ENCODE measurements around the gene RETREG2. TPM values are rescaled to one million over a fixed set of nuclear protein-coding genes. Genes with fewer than 3 reads are reported as not detected.

The RETREG2 gene
- total and polyA plus RNA-seq, 4 donors = 21.7 to 42.8 (median 37.7) TPM

DNA sequence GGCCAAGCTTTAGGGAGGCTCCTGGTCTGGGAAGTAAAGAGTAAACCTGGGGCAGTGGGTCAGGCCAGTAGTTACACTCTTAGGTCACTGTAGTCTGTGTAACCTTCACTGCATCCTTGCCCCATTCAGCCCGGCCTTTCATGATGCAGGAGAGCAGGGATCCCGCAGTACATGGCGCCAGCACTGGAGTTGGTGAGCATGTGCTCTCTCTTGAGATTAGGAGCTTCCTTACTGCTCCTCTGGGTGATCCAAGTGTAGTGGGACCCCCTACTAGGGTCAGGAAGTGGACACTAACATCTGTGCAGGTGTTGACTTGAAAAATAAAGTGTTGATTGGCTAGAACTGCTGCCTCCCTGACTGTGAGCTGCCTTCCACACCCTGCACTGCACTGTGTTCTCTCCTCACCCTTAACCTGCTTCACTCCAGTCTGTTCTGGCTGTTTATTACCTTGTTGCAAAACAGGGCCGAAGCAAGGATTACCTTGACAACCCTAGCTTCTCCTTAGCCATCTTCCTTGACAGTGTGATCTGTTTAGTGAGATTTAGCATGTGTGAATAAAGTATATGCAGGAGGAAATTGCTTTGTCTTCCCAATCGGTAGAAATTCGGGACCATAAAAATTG lies 5.2 kb downstream of the RETREG2 start:
- Histone ChIP-seq H3K27me3 (ENCODE audit: control insufficient read depth in 4 of 4, insufficient read depth in 4 of 4, low read length in 3 of 4) (no peaks in the 10 kb centered on the region), H3K4me3 (ENCODE audit: low read depth in 1 of 3, low read length in 3 of 3) (no peak overlapping the region), H3K4me1 (ENCODE audit: control insufficient read depth in 4 of 4, insufficient read depth in 4 of 4, low read length in 3 of 4) (peaks cover 0 to 15% (median 12%) of the 10 kb centered on the region in 4 donors), H3K36me3 (ENCODE audit: control insufficient read depth in 4 of 4, insufficient read depth in 3 of 4, low read depth in 1 of 4, low read length in 3 of 4) (peaks cover 16 to 48% (median 38%) of the 10 kb centered on the region in 4 donors), H3K27ac (ENCODE audit: low read depth in 1 of 2, low read length in 2 of 2) (no peak overlapping the region), H3K9me3 (ENCODE audit: control insufficient read depth in 4 of 4, low read length in 3 of 4) (no peaks in the 10 kb centered on the region), H3K9ac (ENCODE audit: low read depth in 1 of 2, low read length in 2 of 2) (no peak overlapping the region)
- peak; percentile 30 for DNase-seq (ENCODE audit: low spot score)
- 87% methylated on average over 6 of the region's 6 CpGs for WGBS
- TF ChIP-seq RAD21 (IDR thresholded peaks at IDR 0.05) = no peak
- TF ChIP-seq FOXA2 (IDR thresholded peaks at IDR 0.05) = no peak

DNA sequence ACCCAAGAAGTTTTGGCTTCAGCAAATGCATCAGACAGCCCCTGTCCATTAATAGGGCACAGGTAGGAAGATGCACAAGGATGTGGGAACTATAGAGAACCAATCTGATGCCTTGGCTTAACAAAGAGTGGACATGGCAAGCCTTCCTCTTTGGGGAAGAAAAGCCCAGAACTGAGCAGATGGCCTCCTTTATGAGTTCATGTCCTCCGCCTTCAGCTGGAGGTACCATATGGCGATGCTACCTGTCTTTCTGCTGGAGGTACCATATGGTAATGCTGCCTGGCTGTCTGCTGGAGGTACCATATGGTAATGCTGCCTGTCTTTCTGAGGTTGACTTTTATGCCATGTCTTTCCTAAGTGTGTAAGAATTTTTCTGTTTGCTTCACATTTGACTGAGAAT lies 6.0 kb downstream of the RETREG2 start:
- peak; percentile 20 for DNase-seq (ENCODE audit: low spot score)
- no peak for TF ChIP-seq SP1 (IDR thresholded peaks at IDR 0.05)
- TF ChIP-seq, protein P1, sequence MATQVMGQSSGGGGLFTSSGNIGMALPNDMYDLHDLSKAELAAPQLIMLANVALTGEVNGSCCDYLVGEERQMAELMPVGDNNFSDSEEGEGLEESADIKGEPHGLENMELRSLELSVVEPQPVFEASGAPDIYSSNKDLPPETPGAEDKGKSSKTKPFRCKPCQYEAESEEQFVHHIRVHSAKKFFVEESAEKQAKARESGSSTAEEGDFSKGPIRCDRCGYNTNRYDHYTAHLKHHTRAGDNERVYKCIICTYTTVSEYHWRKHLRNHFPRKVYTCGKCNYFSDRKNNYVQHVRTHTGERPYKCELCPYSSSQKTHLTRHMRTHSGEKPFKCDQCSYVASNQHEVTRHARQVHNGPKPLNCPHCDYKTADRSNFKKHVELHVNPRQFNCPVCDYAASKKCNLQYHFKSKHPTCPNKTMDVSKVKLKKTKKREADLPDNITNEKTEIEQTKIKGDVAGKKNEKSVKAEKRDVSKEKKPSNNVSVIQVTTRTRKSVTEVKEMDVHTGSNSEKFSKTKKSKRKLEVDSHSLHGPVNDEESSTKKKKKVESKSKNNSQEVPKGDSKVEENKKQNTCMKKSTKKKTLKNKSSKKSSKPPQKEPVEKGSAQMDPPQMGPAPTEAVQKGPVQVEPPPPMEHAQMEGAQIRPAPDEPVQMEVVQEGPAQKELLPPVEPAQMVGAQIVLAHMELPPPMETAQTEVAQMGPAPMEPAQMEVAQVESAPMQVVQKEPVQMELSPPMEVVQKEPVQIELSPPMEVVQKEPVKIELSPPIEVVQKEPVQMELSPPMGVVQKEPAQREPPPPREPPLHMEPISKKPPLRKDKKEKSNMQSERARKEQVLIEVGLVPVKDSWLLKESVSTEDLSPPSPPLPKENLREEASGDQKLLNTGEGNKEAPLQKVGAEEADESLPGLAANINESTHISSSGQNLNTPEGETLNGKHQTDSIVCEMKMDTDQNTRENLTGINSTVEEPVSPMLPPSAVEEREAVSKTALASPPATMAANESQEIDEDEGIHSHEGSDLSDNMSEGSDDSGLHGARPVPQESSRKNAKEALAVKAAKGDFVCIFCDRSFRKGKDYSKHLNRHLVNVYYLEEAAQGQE (IDR thresholded peaks at IDR 0.05) = no peak
- no peak for TF ChIP-seq NR2F2 (IDR thresholded peaks at IDR 0.05)
- TF ChIP-seq RXRA (IDR thresholded peaks at IDR 0.05) = no peak
- peaks cover 0 to 9% (median 6%) of the 10 kb centered on the region in 4 donors for H3K4me1 ChIP-seq (ENCODE audit: control insufficient read depth in 4 of 4, insufficient read depth in 4 of 4, low read length in 3 of 4)
- no peak overlapping the region for H3K9ac ChIP-seq (ENCODE audit: low read depth in 1 of 2, low read length in 2 of 2)
- H3K27ac ChIP-seq (ENCODE audit: low read depth in 1 of 2, low read length in 2 of 2) = no peak overlapping the region
- H3K36me3 ChIP-seq (ENCODE audit: control insufficient read depth in 4 of 4, insufficient read depth in 3 of 4, low read depth in 1 of 4, low read length in 3 of 4) = peaks cover 16 to 48% (median 38%) of the 10 kb centered on the region in 4 donors
- WGBS = 97% methylated on average over 2 of the region's 2 CpGs
- no peaks in the 10 kb centered on the region for H3K9me3 ChIP-seq (ENCODE audit: control insufficient read depth in 4 of 4, low read length in 3 of 4)
- H3K27me3 ChIP-seq (ENCODE audit: control insufficient read depth in 4 of 4, insufficient read depth in 4 of 4, low read length in 3 of 4) = no peaks in the 10 kb centered on the region
- H3K4me3 ChIP-seq (ENCODE audit: low read depth in 1 of 3, low read length in 3 of 3) = no peak overlapping the region

DNA sequence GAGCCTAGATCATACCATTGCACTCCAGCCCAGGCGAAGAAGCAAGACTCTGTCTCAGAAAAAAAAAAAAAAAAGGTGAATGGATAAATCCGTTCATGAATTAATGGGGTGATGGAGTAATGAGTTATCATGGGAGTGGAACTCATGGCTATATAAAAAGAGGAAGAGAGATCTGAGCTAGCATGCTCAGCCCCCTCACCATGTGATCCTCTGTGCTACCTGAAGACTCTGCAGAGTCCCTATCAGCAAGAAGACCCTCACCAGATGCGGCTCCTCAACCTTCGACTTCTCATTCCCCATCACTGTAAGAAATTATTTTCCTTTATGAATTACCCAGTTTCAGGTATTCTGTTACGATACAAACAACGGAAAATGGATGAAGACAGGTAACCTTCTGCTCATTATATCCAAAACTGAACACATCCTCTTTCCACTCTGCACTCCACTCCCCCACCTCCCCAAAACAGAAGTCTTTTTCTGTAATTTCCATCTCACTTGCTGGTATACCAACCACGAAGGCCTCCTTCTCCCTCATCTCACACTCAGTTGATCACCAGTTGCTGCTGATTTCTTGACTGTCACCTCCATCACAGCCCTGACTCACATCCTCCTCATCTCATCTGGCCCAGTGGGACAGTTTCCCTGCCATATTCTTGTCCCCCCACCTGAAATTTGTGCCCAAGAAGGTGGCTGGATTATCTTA lies 8.8 kb downstream of the RETREG2 start:
- TF ChIP-seq, protein P2, sequence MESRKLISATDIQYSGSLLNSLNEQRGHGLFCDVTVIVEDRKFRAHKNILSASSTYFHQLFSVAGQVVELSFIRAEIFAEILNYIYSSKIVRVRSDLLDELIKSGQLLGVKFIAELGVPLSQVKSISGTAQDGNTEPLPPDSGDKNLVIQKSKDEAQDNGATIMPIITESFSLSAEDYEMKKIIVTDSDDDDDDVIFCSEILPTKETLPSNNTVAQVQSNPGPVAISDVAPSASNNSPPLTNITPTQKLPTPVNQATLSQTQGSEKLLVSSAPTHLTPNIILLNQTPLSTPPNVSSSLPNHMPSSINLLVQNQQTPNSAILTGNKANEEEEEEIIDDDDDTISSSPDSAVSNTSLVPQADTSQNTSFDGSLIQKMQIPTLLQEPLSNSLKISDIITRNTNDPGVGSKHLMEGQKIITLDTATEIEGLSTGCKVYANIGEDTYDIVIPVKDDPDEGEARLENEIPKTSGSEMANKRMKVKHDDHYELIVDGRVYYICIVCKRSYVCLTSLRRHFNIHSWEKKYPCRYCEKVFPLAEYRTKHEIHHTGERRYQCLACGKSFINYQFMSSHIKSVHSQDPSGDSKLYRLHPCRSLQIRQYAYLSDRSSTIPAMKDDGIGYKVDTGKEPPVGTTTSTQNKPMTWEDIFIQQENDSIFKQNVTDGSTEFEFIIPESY (IDR thresholded peaks at IDR 0.05) = no peak
- TF ChIP-seq, protein P3, sequence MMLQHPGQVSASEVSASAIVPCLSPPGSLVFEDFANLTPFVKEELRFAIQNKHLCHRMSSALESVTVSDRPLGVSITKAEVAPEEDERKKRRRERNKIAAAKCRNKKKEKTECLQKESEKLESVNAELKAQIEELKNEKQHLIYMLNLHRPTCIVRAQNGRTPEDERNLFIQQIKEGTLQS (IDR thresholded peaks at IDR 0.05) = no peak
- TF ChIP-seq, protein P1 (IDR thresholded peaks at IDR 0.05) = no peak
- TF ChIP-seq, protein P4, sequence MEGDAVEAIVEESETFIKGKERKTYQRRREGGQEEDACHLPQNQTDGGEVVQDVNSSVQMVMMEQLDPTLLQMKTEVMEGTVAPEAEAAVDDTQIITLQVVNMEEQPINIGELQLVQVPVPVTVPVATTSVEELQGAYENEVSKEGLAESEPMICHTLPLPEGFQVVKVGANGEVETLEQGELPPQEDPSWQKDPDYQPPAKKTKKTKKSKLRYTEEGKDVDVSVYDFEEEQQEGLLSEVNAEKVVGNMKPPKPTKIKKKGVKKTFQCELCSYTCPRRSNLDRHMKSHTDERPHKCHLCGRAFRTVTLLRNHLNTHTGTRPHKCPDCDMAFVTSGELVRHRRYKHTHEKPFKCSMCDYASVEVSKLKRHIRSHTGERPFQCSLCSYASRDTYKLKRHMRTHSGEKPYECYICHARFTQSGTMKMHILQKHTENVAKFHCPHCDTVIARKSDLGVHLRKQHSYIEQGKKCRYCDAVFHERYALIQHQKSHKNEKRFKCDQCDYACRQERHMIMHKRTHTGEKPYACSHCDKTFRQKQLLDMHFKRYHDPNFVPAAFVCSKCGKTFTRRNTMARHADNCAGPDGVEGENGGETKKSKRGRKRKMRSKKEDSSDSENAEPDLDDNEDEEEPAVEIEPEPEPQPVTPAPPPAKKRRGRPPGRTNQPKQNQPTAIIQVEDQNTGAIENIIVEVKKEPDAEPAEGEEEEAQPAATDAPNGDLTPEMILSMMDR (IDR thresholded peaks at IDR 0.05; ENCODE audit: low read depth, low read length, missing input control) = no peak
- TF ChIP-seq RAD21 (IDR thresholded peaks at IDR 0.05) (no peak), HNF4A (conservative IDR thresholded peaks at IDR 0.05) (no peak), FOXA1 (IDR thresholded peaks at IDR 0.05) (no peak), SP1 (IDR thresholded peaks at IDR 0.05) (no peak), EGR1 (IDR thresholded peaks at IDR 0.05; ENCODE audit: low read depth in 2 of 2) (no peak), HNF4G (IDR thresholded peaks at IDR 0.05) (no peak)
- DNase-seq (ENCODE audit: low spot score) = peak; percentile 21
- Histone ChIP-seq H3K9ac (ENCODE audit: low read depth in 1 of 2, low read length in 2 of 2) (no peak overlapping the region), H3K27ac (ENCODE audit: low read depth in 1 of 2, low read length in 2 of 2) (no peak overlapping the region), H3K9me3 (ENCODE audit: control insufficient read depth in 4 of 4, low read length in 3 of 4) (no peaks in the 10 kb centered on the region), H3K36me3 (ENCODE audit: control insufficient read depth in 4 of 4, insufficient read depth in 3 of 4, low read depth in 1 of 4, low read length in 3 of 4) (peaks cover 14 to 28% (median 22%) of the 10 kb centered on the region in 4 donors), H3K4me1 (ENCODE audit: control insufficient read depth in 4 of 4, insufficient read depth in 4 of 4, low read length in 3 of 4) (no peaks in the 10 kb centered on the region), H3K4me3 (ENCODE audit: low read depth in 1 of 3, low read length in 3 of 3) (no peak overlapping the region), H3K27me3 (ENCODE audit: control insufficient read depth in 4 of 4, insufficient read depth in 4 of 4, low read length in 3 of 4) (no peaks in the 10 kb centered on the region)
- WGBS = 94% methylated on average over 7 of the region's 7 CpGs
